CD4-positive, alpha-beta T cell (primary cell): Measurements from ENCODE around the gene GSG1L. TPM values are rescaled to one million over a fixed set of nuclear protein-coding genes. Genes with fewer than 3 reads are reported as not detected.

Experiments
- ATAC-seq: fragments of 200-7000 bp; cut with Tn5 transposase; one replicate; pipeline ENCODE4 v1.10.0; 2022; ENCODE audit warnings: mild to moderate bottlenecking; ENCODE audit not compliant: poor library complexity
- CTCF ChIA-PET: fragments of 350-600 bp; sonication (Branson Sonifier 250); formaldehyde crosslinking; loops from one replicate; lab custom pipeline; 2021; ENCODE audit warnings: antibody characterized with exemption, inconsistent platforms; lab: Charles Lee
- POLR2A ChIA-PET: fragments of 350-600 bp; sonication (Branson Sonifier 250); formaldehyde crosslinking; loops from one replicate; lab custom pipeline; 2021; ENCODE audit warnings: antibody characterized with exemption, inconsistent platforms; lab: Charles Lee
- DNase-seq, 14 experiments: peaks; one replicate each; pipeline ENCODE4 v3.0.0-alpha.2; 2013 to 2020; ENCODE audit warnings: mixed read lengths in 2 of 14
- H3K27ac ChIP-seq, 2 donors: one replicate each; pipeline versions ENCODE4 v1.5.1 to v1.7.0; 2013; ENCODE audit warnings: low read length in 2 of 2, low read depth in 1 of 2, mild to moderate bottlenecking in 1 of 2
- H3K27me3 ChIP-seq, 2 experiments: 1 replicate in 1 of 2; 2 replicates in 1 of 2; pipeline versions ENCODE4 v1.6.1 to v1.7.0; 2013; ENCODE audit warnings: low read length in 2 of 2, control low read depth in 1 of 2, mild to moderate bottlenecking in 1 of 2, moderate library complexity in 1 of 2; ENCODE audit not compliant: insufficient read depth in 2 of 2, control insufficient read depth in 1 of 2
- H3K36me3 ChIP-seq: one replicate; pipeline ENCODE4 v1.6.1; 2013; ENCODE audit warnings: low read length, control low read depth; ENCODE audit not compliant: insufficient read depth
- H3K4me1 ChIP-seq: one replicate; pipeline ENCODE4 v1.6.1; 2013; ENCODE audit warnings: low read length, control low read depth; ENCODE audit not compliant: insufficient read depth
- H3K4me3 ChIP-seq: one replicate; pipeline ENCODE4 v1.5.1; 2013; ENCODE audit warnings: mild to moderate bottlenecking, low read length, moderate library complexity
- H3K9me3 ChIP-seq, 2 experiments: 1 replicate in 1 of 2; 2 replicates in 1 of 2; pipeline versions ENCODE4 v1.6.1 to v1.7.0; 2013; ENCODE audit warnings: low read length in 2 of 2, mild to moderate bottlenecking in 2 of 2, control low read depth in 1 of 2, moderate library complexity in 1 of 2; ENCODE audit not compliant: control insufficient read depth in 1 of 2, insufficient read depth in 1 of 2
- H3K27ac Mint-ChIP-seq: one replicate; pipeline ENCODE4 v1.8.0; 2020; ENCODE audit warnings: mixed read lengths
- H3K27me3 Mint-ChIP-seq: one replicate; pipeline ENCODE4 v1.8.0; 2021; ENCODE audit warnings: mixed read lengths
- H3K36me3 Mint-ChIP-seq: one replicate; pipeline ENCODE4 v1.8.0; 2021; ENCODE audit warnings: low read depth, mixed read lengths
- H3K4me1 Mint-ChIP-seq: one replicate; pipeline ENCODE4 v1.8.0; 2021; ENCODE audit warnings: low read depth, mixed read lengths
- H3K4me3 Mint-ChIP-seq: one replicate; pipeline ENCODE4 v1.8.0; 2020; ENCODE audit warnings: mild to moderate bottlenecking, mixed read lengths
- H3K9me3 Mint-ChIP-seq: one replicate; pipeline ENCODE4 v1.8.0; 2020; ENCODE audit warnings: mixed read lengths
- CTCF ChIP-seq: fragments of 200-600 bp; IDR thresholded peaks from one replicate; pipeline ENCODE4 v1.8.0; 2022; ENCODE audit warnings: antibody characterized with exemption, mild to moderate bottlenecking
- intact Hi-C, 2 experiments: fragments of 100-400 bp; cut with DNase I in 1 of 2; cut with micrococcal nuclease in 1 of 2; formaldehyde crosslinking; loops; one replicate each; pipeline versions ENCODE4 v1.15.1 to v1.9.0; 2023 to 2025; cut with DNase I, micrococcal nuclease
- total RNA-seq, 174 experiments: library from RNA in 2 of 174; stranded (reverse) in 2 of 174; gene quantifications; one replicate each; pipeline ENCODE4 v1.2.3 and lab custom pipeline; 2021 to 2026

The GSG1L gene
- total RNA-seq, 2 experiments from 2014 or later, result not detected

GRCh38 chr16:28003021-28003865 is 60.3 kb downstream of the GSG1L start:
- H3K4me3 ChIP-seq, result no peak overlapping the region
- TF ChIP-seq CTCF, result no peak
- intact Hi-C loops, result no loop called here
- no peaks in the 10 kb centered on the region for H3K9me3 Mint-ChIP-seq
- H3K4me1 Mint-ChIP-seq, result no peaks in the 10 kb centered on the region
- no peak for ATAC-seq
- POLR2A ChIA-PET, result no interaction called here
- H3K36me3 ChIP-seq, result no peaks in the 10 kb centered on the region
- CTCF ChIA-PET, result no interaction called here
- DNase-seq, result no peak
- H3K4me1 ChIP-seq, result no peaks in the 10 kb centered on the region
- no peaks in the 10 kb centered on the region for H3K36me3 Mint-ChIP-seq
- no peaks in the 10 kb centered on the region for H3K27me3 ChIP-seq
- no peak overlapping the region for H3K27ac Mint-ChIP-seq
- H3K27me3 Mint-ChIP-seq, result peaks cover 4% of the 10 kb centered on the region
- H3K9me3 ChIP-seq, result peaks cover 0 to 9% of the 10 kb centered on the region in 2 experiments
- no peak overlapping the region for H3K27ac ChIP-seq
- no peak overlapping the region for H3K4me3 Mint-ChIP-seq

- H3K27ac Mint-ChIP-seq, result no peak overlapping the region
- H3K27ac ChIP-seq, result no peak overlapping the region
- H3K36me3 Mint-ChIP-seq, result no peaks in the 10 kb centered on the region
- H3K4me1 ChIP-seq, result no peaks in the 10 kb centered on the region
- no peaks in the 10 kb centered on the region for H3K36me3 ChIP-seq
- no peaks in the 10 kb centered on the region for H3K9me3 Mint-ChIP-seq
- no peaks in the 10 kb centered on the region for H3K27me3 ChIP-seq
- H3K27me3 Mint-ChIP-seq, result no peaks in the 10 kb centered on the region
- H3K4me1 Mint-ChIP-seq, result no peaks in the 10 kb centered on the region
- H3K9me3 ChIP-seq, result peaks cover 0 to 9% of the 10 kb centered on the region in 2 experiments
- ATAC-seq, result no peak
- H3K4me3 ChIP-seq, result no peak overlapping the region
- DNase-seq, result no peak
- ChIA-PET CTCF (no interaction called here), POLR2A (no interaction called here)
- intact Hi-C loops, result no loop called here
- H3K4me3 Mint-ChIP-seq, result no peak overlapping the region
- no peak for TF ChIP-seq CTCF
Observed at GRCh38 chr16:28001642-28002041, 61.9 kb downstream of the GSG1L start.

- Mint-ChIP-seq H3K4me1 (peaks cover under 1% of the 10 kb centered on the region), H3K4me3 (no peak overlapping the region), H3K27me3 (no peaks in the 10 kb centered on the region), H3K27ac (no peak overlapping the region), H3K36me3 (no peaks in the 10 kb centered on the region), H3K9me3 (no peaks in the 10 kb centered on the region)
- ATAC-seq (no peak), DNase-seq (no peak)
- no peaks in the 10 kb centered on the region for H3K36me3 ChIP-seq
- H3K27ac ChIP-seq, result no peak overlapping the region
- H3K9me3 ChIP-seq, result peaks cover 0 to 9% of the 10 kb centered on the region in 2 experiments
- H3K27me3 ChIP-seq, result no peaks in the 10 kb centered on the region
- ChIA-PET POLR2A (no interaction called here), CTCF (no interaction called here)
- no peak overlapping the region for H3K4me3 ChIP-seq
- H3K4me1 ChIP-seq, result no peaks in the 10 kb centered on the region
- TF ChIP-seq CTCF, result no peak
- intact Hi-C loops, result no loop called here
Observed at GRCh38 chr16:28001184-28001583, 62.3 kb downstream of the GSG1L start.
